Duodenal mucosa (tissue), 2 donors: ENCODE measurements around the gene FMO3.

Experiments used
- H3K27ac ChIP-seq: one replicate; pipeline ENCODE4 v1.7.0; 2013; ENCODE audit warnings: low read depth, low read length
- H3K27me3 ChIP-seq, 2 donors: one replicate each; pipeline ENCODE4 v1.7.0; 2013; ENCODE audit warnings: low read length in 2 of 2, control low read depth in 1 of 2; ENCODE audit not compliant: insufficient read depth in 2 of 2, control insufficient read depth in 1 of 2
- H3K36me3 ChIP-seq, 2 donors: one replicate each; pipeline ENCODE4 v1.7.0; 2013; ENCODE audit warnings: low read length in 2 of 2, control low read depth in 1 of 2; ENCODE audit not compliant: insufficient read depth in 2 of 2, control insufficient read depth in 1 of 2
- H3K4me1 ChIP-seq, 2 donors: one replicate each; pipeline ENCODE4 v1.7.0; 2013; ENCODE audit warnings: low read length in 2 of 2, control low read depth in 1 of 2; ENCODE audit not compliant: insufficient read depth in 2 of 2, control insufficient read depth in 1 of 2
- H3K4me3 ChIP-seq, 2 donors: one replicate each; pipeline ENCODE4 v1.7.0; 2013; ENCODE audit warnings: low read length in 2 of 2, low read depth in 1 of 2
- H3K9ac ChIP-seq, 2 donors: one replicate each; pipeline ENCODE4 v1.7.0; 2013; ENCODE audit warnings: low read length in 2 of 2, low read depth in 1 of 2
- H3K9me3 ChIP-seq, 2 donors: one replicate each; pipeline ENCODE4 v1.7.0; 2013; ENCODE audit warnings: low read length in 2 of 2, control low read depth in 1 of 2; ENCODE audit not compliant: control insufficient read depth in 1 of 2

The FMO3 gene

GRCh38 chr1:171134204-171134923, 43.7 kb downstream of the FMO3 start:
- Histone ChIP-seq H3K27me3 (no peaks in the 10 kb centered on the region), H3K4me1 (no peaks in the 10 kb centered on the region), H3K36me3 (no peaks in the 10 kb centered on the region), H3K4me3 (no peak overlapping the region), H3K9me3 (no peaks in the 10 kb centered on the region), H3K27ac (no peak overlapping the region), H3K9ac (no peak overlapping the region)

GRCh38 chr1:171137580-171137979, 46.9 kb downstream of the FMO3 start:
- Histone ChIP-seq H3K9me3 (no peaks in the 10 kb centered on the region), H3K27me3 (no peaks in the 10 kb centered on the region), H3K4me3 (no peak overlapping the region), H3K36me3 (no peaks in the 10 kb centered on the region), H3K4me1 (peaks cover 4 to 8% of the 10 kb centered on the region in 2 donors), H3K27ac (no peak overlapping the region), H3K9ac (no peak overlapping the region)

DNA sequence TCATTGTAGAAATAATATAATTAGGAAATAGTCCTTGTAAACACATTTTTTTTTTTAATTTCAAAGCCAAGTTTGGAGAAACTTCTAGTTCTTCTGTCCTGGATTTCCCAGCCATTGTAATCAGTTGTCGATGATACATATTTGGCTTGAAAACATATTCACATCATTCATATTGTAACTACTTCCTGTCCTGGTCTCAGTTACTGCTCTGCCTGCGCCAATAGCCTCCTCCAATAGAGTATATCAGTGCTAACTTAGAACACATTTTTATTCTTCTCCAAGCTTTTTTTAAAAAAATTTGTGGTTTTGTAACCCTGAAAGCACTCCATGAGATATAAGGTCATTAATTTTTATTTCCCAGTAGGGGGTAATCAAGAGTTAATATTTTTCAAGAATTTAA, 48.3 kb downstream of the FMO3 start:
- Histone ChIP-seq H3K9me3 (no peaks in the 10 kb centered on the region), H3K9ac (no peak overlapping the region), H3K27me3 (no peaks in the 10 kb centered on the region), H3K4me1 (peaks cover 4 to 8% of the 10 kb centered on the region in 2 donors), H3K4me3 (no peak overlapping the region), H3K27ac (no peak overlapping the region), H3K36me3 (no peaks in the 10 kb centered on the region)

GRCh38 chr1:171139890-171140289, 49.2 kb downstream of the FMO3 start:
- Histone ChIP-seq H3K9ac (no peak overlapping the region), H3K4me1 (peaks cover 4 to 8% of the 10 kb centered on the region in 2 donors), H3K27me3 (no peaks in the 10 kb centered on the region), H3K27ac (no peak overlapping the region), H3K9me3 (no peaks in the 10 kb centered on the region), H3K36me3 (no peaks in the 10 kb centered on the region), H3K4me3 (no peak overlapping the region)

DNA sequence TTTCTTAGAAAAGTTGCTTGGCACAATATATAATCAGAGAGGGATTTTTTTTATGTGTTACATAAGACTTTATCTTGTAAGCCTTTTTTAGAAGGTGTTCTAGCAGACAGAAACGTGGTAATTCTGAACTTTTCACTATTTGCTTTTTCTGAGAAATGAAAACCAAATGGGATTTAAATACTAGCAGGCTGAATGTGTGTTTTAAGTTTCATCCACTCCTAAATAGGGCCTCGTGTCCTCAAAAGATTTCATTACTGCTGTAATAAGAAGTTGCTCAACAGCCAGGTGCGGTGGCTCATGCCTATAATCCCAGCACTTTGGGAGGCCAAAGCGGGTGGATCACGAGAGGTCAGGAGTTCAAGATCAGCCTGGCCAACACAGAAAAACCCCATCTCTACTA, 49.7 kb downstream of the FMO3 start:
- Histone ChIP-seq H3K9ac (no peak overlapping the region), H3K27me3 (no peaks in the 10 kb centered on the region), H3K4me3 (no peak overlapping the region)

GRCh38 chr1:171140956-171141687, 50.4 kb downstream of the FMO3 start:
- Histone ChIP-seq H3K27ac (peak overlapping the region; percentile 46), H3K4me3 (no peak overlapping the region), H3K36me3 (no peaks in the 10 kb centered on the region), H3K9ac (no peak overlapping the region), H3K9me3 (no peaks in the 10 kb centered on the region), H3K4me1 (peaks cover 4 to 8% of the 10 kb centered on the region in 2 donors), H3K27me3 (no peaks in the 10 kb centered on the region)

More for the DNA sequence above, 49.7 kb downstream of the FMO3 start:
- Histone ChIP-seq H3K36me3 (no peaks in the 10 kb centered on the region), H3K4me1 (peaks cover 4 to 8% of the 10 kb centered on the region in 2 donors), H3K9me3 (no peaks in the 10 kb centered on the region), H3K27ac (no peak overlapping the region)

GRCh38 chr1:171141688-171142415, 51.1 kb downstream of the FMO3 start:
- peaks cover 4 to 8% of the 10 kb centered on the region in 2 donors for H3K4me1 ChIP-seq
- H3K9ac ChIP-seq: no peak overlapping the region
- H3K36me3 ChIP-seq: no peaks in the 10 kb centered on the region
- no peak overlapping the region for H3K27ac ChIP-seq
- H3K27me3 ChIP-seq: no peaks in the 10 kb centered on the region
- no peaks in the 10 kb centered on the region for H3K9me3 ChIP-seq
- no peak overlapping the region for H3K4me3 ChIP-seq

- Histone ChIP-seq H3K27me3 (no peaks in the 10 kb centered on the region), H3K4me1 (peaks cover 4 to 8% of the 10 kb centered on the region in 2 donors), H3K4me3 (peak overlapping the region in 1 of 2 donors; percentile 3), H3K9ac (no peak overlapping the region), H3K36me3 (no peaks in the 10 kb centered on the region), H3K9me3 (no peaks in the 10 kb centered on the region), H3K27ac (no peak overlapping the region)
These were observed 52.0 kb downstream of the FMO3 start for GRCh38 chr1:171142416-171143385.

DNA sequence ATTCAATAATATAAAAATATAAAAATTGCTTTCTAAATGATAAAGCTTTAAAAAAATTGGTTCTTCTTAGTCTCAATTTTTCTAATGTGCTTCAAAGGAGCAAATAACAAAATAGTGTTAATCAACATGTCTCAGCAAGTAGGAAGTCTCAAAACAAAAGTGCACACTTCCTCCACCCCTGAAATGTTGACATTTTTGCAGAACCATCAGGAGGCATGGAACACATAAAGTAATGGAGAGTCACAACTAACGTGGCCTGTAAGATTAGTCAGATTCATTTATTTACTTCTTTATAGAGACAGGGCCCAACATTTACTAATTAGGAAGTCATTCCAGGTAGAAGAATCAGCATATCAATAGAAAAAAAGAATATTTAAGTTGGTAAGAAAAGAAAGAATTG, 59.5 kb downstream of the FMO3 start:
- Histone ChIP-seq H3K9me3 (no peaks in the 10 kb centered on the region), H3K4me3 (no peak overlapping the region), H3K27ac (no peak overlapping the region), H3K9ac (no peak overlapping the region), H3K4me1 (no peaks in the 10 kb centered on the region), H3K36me3 (no peaks in the 10 kb centered on the region), H3K27me3 (no peaks in the 10 kb centered on the region)
